Kidney capillary endothelial cell (primary cell): Measurements from ENCODE around the gene TOP1.
A peak's percentile ranks its signal among the peaks of the same experiment; 100 is the strongest.
"Not testable (repeated sequence)": the region's sequence is repeated elsewhere in the genome, so short reads cannot be mapped to it uniquely, and the experiment has no call there.

Experiments
- DNase-seq: peaks from one replicate; pipeline ENCODE4 v3.0.0-alpha.2; 2018; ENCODE audit warnings: low spot score

The TOP1 gene

DNA sequence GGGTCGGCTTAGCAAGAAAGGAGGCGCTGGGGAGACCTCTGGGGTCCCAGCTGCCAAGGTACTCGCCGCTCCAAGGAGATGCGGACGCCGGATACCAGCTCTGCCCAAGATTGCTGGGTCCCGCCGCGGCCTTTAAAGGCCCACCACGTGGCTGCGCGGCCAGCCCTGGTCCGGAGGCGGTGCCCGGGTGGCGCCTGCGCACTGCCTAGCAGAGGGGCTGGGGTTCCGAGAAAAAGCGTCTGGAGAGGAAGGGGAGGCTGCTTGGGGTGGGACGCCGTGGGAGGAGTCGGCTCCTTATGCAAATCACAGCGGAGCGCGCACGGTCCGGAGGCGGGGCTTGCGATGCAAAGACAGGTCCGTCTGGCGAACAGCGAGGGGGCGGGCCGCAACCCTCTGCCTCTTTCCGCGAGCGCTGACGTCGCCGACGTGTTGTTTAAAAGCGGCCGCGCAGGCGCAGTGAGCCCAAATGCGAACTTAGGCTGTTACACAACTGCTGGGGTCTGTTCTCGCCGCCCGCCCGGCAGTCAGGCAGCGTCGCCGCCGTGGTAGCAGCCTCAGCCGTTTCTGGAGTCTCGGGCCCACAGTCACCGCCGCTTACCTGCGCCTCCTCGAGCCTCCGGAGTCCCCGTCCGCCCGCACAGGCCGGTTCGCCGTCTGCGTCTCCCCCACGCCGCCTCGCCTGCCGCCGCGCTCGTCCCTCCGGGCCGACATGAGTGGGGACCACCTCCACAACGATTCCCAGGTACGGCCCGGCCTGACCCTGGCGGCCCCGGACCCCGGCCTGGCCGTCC is at the start of gene TOP1:
TSS of gene TOP1 (plus strand) at position 464 of the 791 bp plus-strand sequence. CDS start at position 710, 246 bp downstream.
- peak; percentile 100 for DNase-seq

DNA sequence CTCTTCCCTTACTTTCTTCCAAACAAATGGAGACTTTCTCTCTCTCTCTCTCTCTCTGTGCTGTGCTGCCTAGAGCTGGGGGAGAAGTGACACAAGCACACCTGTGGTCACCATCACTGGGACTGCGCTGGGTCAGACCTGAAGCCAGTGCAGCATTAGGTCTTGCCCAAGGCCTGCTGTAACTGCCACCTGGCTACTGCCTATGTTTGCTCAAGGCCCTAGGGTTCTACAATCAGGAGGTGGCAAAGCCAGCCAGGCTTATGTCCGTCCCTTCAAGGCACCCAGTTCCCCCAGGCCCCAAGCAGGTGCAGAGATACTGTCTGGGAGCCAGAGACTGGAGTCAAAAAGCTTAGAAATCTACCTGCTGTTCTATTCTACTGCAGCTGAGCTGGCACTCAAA is 49.4 kb upstream of the TOP1 start:
- no peak for DNase-seq

DNA sequence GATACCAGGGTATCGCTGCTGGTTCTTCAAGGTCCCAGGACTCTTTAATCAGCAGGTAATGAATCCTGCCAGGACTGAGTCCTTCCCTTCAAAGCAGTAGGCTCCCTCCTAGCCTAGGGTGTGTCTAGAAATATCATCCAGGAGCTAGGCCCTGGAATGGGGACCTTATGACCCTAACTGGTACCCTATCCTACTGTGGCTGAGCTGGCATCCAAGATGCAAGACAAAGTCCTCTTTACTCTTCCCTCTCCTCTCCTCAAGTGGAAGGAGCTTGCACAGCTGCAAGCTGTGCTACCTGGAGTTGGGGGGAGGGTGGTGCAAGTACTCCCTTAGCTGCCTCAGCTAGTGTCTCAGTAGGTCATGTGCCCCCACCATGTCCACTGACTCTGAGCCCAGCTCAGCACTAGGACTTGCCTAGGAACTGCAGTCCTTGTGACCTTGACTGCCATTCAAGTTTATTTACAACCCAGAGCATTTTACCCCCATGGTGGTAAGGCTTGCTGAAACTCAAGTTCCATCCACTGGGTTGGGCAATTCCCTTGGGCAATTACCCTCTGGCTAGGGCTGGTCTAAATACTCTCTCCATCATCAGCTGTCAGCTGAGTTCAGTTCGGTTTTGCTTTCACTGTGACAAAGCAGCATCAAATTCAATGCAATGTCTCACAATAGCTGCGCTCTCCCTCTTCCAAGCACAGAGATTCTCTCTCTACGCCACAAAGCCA is 48.4 kb upstream of the TOP1 start:
- no peak for DNase-seq

DNA sequence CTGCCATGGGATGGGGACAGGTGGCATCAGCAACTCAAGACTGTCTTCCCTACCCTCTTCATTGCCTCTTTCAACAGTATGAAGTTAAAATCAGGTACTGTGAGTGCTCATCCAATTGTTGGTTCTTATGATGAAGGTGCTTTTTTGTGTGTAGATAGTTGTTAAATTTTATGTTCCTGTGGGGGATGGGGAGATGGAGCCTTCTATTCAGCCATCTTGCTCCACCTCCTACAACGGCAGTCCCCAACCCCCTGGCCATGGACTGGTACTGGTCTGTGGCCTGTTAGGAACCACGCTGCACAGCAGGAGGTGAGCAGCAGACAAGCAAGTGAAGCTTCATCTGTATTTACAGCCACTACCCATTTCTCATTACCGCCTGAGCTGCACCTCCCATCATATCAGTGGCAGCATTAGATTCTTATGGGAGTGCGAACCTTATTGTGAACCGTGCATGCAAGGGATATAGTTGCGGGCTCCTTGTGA is 47.8 kb upstream of the TOP1 start:
- no peak for DNase-seq

DNA sequence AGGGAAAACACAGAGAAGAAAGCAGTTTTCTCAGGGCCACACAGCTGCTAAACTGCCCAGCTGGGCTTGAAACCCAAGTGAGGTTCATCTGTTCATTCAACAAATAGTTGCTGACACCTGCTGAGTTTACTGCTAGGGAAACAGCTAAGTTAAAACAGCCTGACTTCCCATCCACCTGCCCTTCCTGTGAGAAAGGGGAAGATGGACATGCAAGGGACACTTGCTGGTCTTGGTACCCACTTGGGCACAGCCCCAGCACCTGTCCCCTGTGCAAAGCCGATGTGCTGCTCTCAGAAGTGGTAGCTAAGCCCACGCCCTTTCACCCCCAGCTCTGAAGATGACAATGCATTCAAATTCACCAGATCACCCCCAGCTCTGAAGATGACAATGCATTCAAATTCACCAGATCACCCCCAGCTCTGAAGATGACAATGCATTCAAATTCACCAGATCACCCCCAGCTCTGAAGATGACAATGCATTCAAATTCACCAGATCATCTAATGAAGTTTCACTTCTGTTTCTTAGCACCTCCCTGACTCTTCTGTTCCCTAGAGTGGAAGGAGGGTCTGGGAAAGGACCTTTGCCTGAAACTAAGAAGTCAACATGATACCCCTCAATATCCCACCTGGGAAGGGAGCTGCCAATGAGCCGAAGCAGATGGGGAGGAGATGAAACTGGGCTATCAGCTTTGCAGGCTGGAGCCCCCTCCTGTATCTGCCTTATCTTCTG is 46.0 kb upstream of the TOP1 start:
- DNase-seq: no peak

DNA sequence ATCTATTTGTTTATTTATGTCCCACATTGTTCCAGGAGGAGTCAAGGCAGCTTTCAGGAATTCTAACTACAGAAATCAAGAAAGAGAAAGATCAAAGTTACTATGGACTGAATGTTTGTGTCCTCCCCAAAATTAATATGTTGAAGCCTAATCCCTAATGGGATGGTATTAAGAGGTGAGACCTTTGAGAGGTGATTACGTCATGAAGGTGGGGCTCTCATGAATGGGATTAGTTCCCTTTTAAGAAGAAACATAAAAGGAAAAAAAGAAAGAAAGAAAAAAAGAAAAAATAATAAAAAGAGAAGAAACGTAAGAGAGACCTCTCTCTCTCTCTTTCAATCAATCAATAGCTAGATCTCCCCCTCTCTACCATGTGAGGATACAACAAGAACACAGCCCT is 44.7 kb upstream of the TOP1 start:
- no peak for DNase-seq

DNA sequence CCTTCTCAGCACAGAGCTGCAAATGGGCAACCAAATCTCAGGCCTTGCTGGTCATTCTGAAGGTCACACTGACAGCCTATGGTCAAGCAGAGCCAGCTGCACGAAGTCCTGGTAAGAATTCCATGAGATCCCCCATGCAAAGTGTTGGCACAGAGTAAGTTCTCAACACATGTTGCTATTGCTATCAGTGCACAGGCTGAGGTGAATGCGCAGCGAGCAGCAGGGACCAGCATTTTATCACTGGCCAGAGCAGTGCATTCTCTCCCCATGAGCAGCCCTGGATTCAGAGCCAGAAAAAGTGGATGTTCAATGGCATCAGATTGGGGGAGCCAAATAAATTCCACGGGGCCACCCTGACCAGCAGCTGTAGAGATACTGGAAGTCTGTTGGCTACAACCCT is 44.1 kb upstream of the TOP1 start:
- no peak for DNase-seq

DNA sequence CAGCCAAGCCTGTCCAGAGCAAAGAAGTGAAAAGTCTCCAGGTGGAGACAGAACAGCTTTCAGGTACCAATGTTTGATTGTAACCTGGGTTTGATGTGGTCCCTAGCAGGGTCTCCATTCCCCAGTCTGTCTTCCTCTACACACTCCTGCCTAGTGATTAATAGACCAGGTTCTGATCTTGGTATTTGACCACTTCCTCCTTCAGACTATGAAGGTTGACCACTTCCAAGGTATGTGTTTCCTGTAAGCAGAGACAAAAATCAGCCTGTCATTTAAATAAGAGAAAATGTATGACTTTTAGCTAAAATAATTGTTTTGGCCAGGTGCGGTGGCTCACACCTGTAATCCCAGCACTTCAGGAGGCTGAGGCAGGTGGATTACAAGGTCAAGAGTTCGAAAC is 41.8 kb upstream of the TOP1 start:
- DNase-seq: no peak

DNA sequence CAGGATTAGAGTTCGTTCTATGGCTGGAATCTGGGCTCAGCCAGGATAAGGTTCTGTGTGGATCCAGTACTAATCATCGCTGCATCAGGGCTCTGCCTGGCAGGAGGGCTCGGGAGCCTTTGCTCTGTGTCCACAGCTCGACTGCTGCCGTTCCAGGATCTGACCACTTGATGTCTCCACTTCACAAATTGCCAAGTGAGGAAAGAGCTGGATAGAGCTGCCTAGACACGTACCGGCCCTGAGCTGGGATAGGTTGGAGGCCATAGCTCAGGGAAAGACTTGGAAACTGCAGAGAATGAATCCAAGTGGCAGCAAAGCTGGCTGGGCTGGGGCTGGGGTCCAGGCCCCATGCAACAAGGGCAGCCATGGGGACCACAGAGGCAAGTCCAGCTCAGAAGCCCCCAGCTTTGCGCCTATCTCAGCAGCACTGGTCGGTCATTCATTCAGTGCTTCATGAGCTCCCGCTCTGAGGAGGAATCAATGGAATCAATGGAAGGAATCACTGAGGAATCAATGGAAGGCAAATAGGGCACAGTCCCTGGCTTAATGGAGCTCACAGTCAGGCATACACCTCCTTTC is 38.0 kb upstream of the TOP1 start:
- peak; percentile 87 for DNase-seq

DNA sequence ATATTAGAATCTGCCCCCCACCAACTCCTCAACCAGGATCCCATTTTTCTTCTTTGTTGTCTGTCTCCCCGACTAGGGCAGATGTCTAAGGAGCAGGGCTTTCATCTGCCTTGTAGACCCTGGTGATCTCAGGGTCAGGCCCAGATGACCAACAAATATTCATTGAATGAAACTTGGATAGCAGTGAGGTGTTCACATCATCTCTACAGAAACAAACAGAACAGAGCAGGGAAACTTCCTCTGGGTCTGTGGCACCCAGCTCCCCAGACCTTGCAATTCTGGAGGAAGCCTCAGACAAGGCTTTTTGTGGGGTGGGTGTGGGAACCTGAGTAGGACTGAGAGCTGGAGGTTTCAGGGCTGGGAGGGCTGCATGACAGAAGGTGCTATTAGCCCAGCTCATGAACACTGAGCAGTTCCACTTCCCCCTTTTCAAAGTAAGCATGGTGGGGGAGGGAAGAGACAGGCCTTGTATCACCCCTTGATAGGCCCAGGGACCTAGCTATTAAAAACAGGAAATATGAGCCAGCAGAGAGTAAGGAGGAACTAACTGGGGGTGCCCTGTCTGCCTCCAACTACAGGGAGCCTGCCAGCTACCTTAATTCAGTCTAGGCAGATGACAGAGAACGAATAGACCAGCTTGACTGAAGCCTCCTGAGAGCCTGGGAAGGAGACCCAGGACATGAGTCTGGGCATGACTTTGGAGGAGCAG is 37.3 kb upstream of the TOP1 start:
- peak; percentile 56 for DNase-seq

DNA sequence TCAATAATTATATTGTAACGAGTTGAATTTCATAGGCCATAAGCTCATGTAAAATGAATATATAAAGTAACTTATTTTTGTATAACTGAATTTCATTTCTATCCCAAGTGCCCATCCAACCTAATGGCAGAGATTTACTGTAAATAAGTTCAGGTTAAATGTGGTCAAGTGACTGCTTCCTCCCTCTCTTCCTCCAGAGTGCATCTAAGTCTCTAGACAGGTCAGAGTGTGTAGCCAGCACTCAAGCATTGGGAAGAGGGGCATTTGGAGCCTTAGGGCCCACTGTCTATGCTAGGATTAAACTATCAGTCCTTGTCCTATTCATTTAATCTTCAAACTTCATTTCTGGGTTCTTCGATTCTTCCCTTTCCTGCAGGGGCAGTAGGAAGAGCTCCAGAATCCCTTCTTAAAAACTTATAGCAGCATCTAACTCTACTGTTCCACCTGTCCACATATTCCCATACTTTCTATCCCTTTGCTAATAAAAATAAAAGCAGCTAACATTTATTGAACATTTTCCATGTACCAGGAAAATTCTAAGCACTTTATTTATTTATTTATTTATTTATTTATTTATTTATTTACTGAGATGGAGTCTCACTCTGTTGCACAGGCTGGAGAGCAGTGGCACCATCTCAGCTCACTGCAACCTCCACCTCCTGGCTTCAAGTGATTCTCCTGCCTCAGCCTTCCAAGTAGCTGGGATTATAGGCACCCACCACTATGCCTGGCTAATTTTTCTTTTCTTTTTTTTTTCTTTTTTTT is 36.1 kb upstream of the TOP1 start:
- no peak for DNase-seq

DNA sequence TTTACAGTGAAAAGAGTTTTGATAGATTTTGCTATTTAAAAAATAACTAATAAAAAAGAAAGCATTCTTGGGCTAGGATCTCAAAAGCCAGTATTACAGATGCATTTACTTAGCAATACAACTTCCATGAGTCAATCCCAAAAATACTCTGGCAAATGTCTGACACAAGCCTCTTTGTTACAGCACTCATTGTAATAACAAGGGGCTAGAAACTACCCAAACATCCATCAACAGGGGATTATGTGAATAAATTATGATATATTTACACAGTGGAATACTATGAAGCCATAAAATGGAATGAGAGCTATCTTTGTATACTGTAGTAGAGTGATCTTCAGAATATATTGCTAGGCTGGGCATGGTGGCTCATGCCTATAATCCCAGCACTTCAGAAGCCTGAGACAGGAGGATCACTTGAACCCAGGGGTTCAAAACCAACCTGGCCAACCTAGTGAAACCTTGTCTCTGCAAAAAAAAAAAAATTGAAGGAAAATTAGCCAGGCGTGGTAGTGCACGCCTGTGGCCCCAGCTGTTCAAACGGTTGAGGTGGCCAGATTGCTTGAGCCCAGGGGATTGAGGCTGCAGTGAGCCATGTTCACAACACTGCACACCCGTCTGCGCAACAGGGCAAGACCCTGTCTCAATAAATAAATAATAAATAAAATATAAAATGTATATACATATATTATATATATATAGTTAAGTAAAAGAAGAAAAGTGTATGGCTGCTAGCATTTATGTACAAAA is 34.7 kb upstream of the TOP1 start:
- DNase-seq: no peak

DNA sequence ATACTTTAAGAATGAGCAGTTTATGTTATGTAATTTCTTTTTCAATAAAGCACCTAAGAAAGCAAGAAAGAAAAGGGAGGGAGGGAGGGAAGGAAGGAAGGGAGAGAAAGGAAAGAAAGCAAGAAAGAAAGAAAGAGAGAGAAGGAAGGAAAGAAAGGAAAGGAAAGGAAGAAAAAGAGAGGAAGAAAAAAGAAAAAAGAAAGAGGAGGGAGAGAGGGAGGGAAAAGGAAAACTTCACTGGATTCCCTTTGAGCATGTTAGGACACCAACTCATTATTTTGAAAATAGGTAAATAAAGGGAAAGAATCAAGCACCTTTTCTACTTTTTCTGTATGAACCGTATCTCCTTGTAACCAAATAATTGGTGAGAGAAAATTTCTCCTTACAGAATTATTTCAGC is 32.3 kb upstream of the TOP1 start:
- DNase-seq: no peak

DNA sequence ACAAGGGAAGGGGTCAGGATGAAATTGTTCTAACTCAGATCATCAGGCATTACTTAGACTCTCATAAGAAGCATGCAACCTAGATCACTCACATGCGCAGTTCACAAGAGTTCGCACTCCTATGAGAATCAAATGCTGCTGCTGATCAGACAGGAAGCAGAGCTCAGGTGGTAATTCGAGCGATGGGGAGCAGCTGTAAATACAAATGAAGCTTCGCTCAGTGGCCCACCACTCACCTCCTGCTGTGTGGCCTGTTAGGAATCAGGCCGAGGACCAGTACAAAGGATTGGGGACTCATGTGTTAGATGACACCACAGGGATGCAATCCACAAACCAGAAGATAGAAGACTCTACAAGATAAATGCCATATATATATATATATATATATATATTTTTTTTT is 31.5 kb upstream of the TOP1 start:
- no peak for DNase-seq

DNA sequence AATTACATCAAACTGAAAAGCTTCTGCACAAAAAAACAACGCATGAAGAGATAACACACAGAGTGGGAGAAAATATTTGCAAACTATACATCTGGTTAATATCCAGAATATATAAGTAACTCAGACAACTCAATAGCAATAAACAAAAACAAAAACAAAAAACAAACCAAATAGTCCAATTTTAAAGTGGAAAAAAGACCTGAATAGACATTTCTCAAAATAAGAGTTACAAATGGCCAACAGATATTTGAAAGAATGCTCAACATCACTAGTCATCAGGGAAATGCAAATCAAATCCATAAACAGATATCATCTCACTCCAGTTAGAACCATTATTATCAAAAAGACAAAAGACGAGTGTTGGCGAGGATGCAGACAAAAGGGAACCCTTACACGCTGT is 28.8 kb upstream of the TOP1 start:
- no peak for DNase-seq

DNA sequence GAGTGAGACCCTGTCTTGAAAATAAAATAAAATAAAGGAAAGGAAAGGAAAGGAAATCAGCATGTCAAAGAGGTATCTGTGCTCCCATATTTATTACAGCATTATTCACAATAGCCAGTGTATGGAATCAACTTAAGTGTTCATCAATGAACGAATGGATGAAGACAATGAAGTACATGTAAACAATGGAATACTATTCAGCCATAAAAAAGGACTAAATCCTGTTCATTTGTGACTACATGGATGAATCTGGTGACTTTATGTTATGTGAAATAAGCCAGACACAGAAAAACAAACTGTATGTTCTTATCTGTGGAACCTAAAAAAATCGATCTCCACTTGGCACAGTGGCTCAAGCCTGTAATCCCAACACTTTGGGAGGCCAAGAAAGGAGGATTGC is 28.0 kb upstream of the TOP1 start:
- no peak for DNase-seq

DNA sequence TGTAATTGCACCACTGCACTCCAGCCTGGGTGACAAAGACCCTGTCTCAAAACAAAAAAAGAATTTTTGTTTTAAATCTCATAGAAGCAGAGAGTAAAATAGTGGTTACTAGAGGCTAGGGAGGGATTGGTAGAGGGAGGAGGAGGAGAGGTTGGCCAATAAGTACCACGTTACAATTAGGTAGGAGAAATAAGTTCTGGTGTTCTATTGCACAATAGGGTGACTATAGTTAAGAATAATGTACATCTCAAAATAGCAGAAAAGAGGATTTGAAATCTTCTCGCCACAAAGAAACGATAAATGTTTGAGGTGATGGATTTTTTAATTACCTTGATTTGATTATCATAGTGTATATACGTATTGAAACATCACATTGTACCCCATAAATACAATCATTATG is 27.1 kb upstream of the TOP1 start:
- no peak for DNase-seq

DNA sequence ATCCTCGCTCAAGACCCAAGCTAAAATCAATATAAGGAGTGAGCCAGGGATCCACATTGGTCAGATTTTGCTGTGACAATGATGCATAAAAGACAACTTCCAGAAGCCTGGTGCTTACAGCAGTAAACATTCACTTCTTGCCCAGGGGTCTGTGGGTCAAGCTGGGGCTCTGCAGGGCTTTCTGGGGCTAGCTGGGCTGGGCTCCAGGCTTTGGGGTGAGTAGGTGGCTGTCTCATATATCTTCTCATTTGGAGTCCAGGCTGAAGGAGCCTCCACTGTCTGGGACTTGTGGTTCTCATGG is 25.8 kb upstream of the TOP1 start:
- DNase-seq: no peak

DNA sequence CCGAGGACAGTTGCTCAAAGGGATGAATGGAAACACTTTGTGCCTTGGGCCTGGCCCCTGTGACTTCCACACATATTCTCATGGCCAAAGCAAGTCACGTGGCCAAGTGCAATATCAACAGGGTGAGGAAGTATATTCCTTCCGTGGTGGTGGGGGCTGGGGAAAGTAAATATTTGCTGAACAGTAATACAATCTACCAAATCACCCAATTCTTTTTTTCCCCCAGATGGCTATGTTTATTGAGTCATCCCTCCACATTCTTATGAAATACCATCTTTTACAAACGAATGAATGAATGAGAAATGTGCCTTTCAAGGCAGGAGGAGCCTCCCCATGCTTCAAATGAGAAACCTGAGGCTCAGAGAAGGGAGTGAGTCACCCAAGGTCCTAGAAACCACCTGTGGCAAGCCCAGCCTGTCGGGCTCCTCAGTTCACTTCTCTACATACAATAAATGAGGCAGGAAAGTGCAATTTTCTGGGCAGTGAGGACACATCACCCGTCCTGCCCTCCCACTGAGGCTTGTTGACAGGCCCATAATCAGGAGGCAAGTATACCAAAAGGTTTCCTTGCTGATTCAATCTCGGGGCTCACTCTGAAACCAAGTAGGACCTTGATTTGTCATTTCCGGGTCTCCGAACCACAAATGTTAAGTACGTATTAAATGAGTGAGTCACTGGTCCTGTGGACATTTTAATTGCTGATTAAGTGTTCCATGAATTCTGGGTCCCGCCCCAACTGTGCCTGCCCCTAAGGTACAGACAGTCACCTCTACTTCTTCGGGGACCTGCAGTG is 25.3 kb upstream of the TOP1 start:
- peak; percentile 90 for DNase-seq

DNA sequence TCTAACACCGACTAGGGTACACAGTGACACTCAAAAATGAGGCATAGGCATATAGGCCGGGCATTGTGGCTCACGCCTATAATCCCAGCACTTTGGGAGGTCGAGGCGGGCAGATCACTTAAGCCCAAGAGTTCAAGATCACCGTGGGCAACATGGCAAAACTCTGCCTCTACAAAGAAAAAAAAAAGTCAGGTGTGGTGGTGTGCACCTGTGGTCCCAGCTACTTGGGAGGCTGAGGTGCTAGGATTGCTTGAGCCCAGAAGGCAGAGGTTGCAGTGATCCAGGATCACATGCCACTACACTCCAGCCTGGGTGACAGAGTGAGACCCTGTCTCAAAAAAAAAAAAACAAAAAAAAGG is 24.7 kb upstream of the TOP1 start:
- not testable (repeated sequence) for DNase-seq
